Measurements from ENCODE around the gene C9orf72. TPM values are rescaled to one million over a fixed set of nuclear protein-coding genes. Genes with fewer than 3 reads are reported as not detected.

Gene C9orf72
- total and polyA plus RNA-seq, 2 experiments from 2014 or later, result 11.6 to 27.8 TPM

DNA sequence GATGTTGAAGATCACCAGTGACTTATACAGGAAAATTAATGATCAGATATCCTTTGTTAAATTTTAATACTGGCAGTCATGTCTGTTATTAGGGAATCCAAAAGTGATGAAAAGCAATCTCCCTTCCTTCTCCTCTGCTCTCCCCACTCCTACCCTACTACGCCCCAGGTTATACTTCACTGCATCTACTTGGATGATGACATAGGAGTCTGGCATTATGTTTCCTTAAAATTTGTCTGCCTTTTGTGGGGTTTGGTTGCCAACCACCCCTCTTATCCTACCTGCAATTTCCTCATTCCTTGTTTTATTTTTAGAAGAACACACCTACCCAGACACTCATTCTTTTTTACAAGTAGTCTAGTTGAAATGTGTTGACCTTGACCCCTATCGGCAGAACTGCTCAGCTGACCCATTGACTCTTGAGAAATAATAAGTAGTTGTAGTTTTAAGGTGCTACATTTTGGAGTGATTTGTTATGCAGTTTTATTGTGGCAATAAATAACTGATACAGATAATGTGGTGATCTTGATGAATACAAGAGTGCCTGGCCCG, 38.5 kb downstream of the C9orf72 start (continued):
- TF ChIP-seq, protein P1, sequence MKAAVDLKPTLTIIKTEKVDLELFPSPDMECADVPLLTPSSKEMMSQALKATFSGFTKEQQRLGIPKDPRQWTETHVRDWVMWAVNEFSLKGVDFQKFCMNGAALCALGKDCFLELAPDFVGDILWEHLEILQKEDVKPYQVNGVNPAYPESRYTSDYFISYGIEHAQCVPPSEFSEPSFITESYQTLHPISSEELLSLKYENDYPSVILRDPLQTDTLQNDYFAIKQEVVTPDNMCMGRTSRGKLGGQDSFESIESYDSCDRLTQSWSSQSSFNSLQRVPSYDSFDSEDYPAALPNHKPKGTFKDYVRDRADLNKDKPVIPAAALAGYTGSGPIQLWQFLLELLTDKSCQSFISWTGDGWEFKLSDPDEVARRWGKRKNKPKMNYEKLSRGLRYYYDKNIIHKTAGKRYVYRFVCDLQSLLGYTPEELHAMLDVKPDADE (IDR thresholded peaks at IDR 0.05), result no peak
- TF ChIP-seq JUNB (IDR thresholded peaks at IDR 0.05; ENCODE audit: unreplicated experiment) (no peak), ZNF331 (CRISPR knock-in tag; IDR thresholded peaks at IDR 0.05; ENCODE audit: low read depth) (no peak), CTCF (conservative IDR thresholded peaks at IDR 0.05; ENCODE audit: low read depth in 2 of 2) (no peak), EZH2 (IDR thresholded peaks at IDR 0.05; ENCODE audit: low read depth, unreplicated experiment) (no peak), CREB1 (CRISPR knock-in tag; IDR thresholded peaks at IDR 0.05; ENCODE audit: low read depth) (no peak), EZH2phosphoT487 (IDR thresholded peaks at IDR 0.05; ENCODE audit: unreplicated experiment) (no peak), NANOG (IDR thresholded peaks at IDR 0.05; ENCODE audit: borderline replicate concordance) (no peak)

GRCh38 chr9:27534131-27534530, 39.1 kb downstream of the C9orf72 start:
- H3K9me3 Mint-ChIP-seq, result no peaks in the 10 kb centered on the region
- H3K4me1 ChIP-seq (ENCODE audit: insufficient read depth), result peaks cover 14% of the 10 kb centered on the region; the same call in 1 of the 2 replicates
- no peak overlapping the region for H3K4me3 ChIP-seq

DNA sequence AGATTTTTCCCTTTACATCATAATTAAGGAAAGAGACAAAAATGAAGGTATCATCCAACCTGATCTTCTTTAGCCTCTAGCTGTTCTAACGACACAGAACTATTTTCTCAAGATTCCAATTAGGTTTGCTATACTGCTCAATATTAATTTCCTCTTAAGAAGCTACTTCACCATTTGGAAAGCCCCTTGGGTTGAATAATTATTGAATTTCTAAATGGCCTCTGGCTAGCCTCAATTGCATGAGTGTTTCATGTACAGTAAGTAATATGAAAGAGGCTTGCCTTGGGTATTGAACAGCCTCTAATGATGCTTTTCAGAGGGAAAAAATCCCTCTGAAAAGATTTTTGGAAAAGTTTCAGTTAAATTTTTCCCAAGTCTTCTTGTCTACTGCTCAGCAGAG, 40.0 kb downstream of the C9orf72 start:
- no peak for ATAC-seq
- Mint-ChIP-seq H3K36me3 (ENCODE audit: low read depth) (no peaks in the 10 kb centered on the region), H3K9me3 (no peaks in the 10 kb centered on the region), H3K4me3 (no peak overlapping the region), H3K27ac (no peak overlapping the region), H3K4me1 (peaks cover 30% of the 10 kb centered on the region), H3K27me3 (ENCODE audit: insufficient read depth, low read depth, poor library complexity) (peaks cover 12% of the 10 kb centered on the region)
- H2AFZ ChIP-seq, result no peak overlapping the region
- no peak for DNase-seq (ENCODE audit: low spot score)
- no peaks in the 10 kb centered on the region for H3K36me3 ChIP-seq (ENCODE audit: insufficient read depth)
- no peaks in the 10 kb centered on the region for H3F3A ChIP-seq (replicated peaks; ENCODE audit: low read depth)
- H3K4me3 ChIP-seq, result no peak overlapping the region
- no peak overlapping the region for H3K27ac ChIP-seq (ENCODE audit: low read depth)
- no peaks in the 10 kb centered on the region for H3K9me2 ChIP-seq (ENCODE audit: insufficient read depth)
- no peaks in the 10 kb centered on the region for H3K79me2 ChIP-seq (replicated peaks; ENCODE audit: insufficient read depth)
- no peaks in the 10 kb centered on the region for H3K27me3 ChIP-seq (ENCODE audit: insufficient read depth)
- H3K4me1 ChIP-seq (ENCODE audit: insufficient read depth), result peaks cover 14% of the 10 kb centered on the region; the same call in 1 of the 2 replicates
- H3K4me2 ChIP-seq, result no peak overlapping the region
- H4K20me1 ChIP-seq (replicated peaks; ENCODE audit: insufficient read depth), result no peaks in the 10 kb centered on the region
- TF ChIP-seq JUNB (IDR thresholded peaks at IDR 0.05; ENCODE audit: unreplicated experiment) (no peak), NANOG (IDR thresholded peaks at IDR 0.05; ENCODE audit: borderline replicate concordance) (no peak), POLR2AphosphoS5 (IDR thresholded peaks at IDR 0.05; ENCODE audit: low read depth) (no peak), EZH2 (IDR thresholded peaks at IDR 0.05; ENCODE audit: low read depth, unreplicated experiment) (no peak), CREB1 (CRISPR knock-in tag; IDR thresholded peaks at IDR 0.05; ENCODE audit: low read depth) (no peak), STAT1 (IDR thresholded peaks at IDR 0.05; ENCODE audit: unreplicated experiment) (no peak)
- TF ChIP-seq, protein P2, sequence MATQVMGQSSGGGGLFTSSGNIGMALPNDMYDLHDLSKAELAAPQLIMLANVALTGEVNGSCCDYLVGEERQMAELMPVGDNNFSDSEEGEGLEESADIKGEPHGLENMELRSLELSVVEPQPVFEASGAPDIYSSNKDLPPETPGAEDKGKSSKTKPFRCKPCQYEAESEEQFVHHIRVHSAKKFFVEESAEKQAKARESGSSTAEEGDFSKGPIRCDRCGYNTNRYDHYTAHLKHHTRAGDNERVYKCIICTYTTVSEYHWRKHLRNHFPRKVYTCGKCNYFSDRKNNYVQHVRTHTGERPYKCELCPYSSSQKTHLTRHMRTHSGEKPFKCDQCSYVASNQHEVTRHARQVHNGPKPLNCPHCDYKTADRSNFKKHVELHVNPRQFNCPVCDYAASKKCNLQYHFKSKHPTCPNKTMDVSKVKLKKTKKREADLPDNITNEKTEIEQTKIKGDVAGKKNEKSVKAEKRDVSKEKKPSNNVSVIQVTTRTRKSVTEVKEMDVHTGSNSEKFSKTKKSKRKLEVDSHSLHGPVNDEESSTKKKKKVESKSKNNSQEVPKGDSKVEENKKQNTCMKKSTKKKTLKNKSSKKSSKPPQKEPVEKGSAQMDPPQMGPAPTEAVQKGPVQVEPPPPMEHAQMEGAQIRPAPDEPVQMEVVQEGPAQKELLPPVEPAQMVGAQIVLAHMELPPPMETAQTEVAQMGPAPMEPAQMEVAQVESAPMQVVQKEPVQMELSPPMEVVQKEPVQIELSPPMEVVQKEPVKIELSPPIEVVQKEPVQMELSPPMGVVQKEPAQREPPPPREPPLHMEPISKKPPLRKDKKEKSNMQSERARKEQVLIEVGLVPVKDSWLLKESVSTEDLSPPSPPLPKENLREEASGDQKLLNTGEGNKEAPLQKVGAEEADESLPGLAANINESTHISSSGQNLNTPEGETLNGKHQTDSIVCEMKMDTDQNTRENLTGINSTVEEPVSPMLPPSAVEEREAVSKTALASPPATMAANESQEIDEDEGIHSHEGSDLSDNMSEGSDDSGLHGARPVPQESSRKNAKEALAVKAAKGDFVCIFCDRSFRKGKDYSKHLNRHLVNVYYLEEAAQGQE (IDR thresholded peaks at IDR 0.05; ENCODE audit: unreplicated experiment), result no peak

More at GRCh38 chr9:27534131-27534530, 39.1 kb downstream of the C9orf72 start:
- no peaks in the 10 kb centered on the region for H4K20me1 ChIP-seq (replicated peaks; ENCODE audit: insufficient read depth)
- TF ChIP-seq, protein P1 (IDR thresholded peaks at IDR 0.05), result no peak
- no peaks in the 10 kb centered on the region for H3F3A ChIP-seq (replicated peaks; ENCODE audit: low read depth)
- Mint-ChIP-seq H3K27me3 (ENCODE audit: insufficient read depth, low read depth, poor library complexity) (peaks cover 10% of the 10 kb centered on the region), H3K4me3 (no peak overlapping the region), H3K4me1 (peaks cover 34% of the 10 kb centered on the region), H3K36me3 (ENCODE audit: low read depth) (no peaks in the 10 kb centered on the region), H3K27ac (no peak overlapping the region)
- no peak overlapping the region for H3K27ac ChIP-seq (ENCODE audit: low read depth)
- H3K36me3 ChIP-seq (ENCODE audit: insufficient read depth), result no peaks in the 10 kb centered on the region
- no peak for ATAC-seq
- H3K27me3 ChIP-seq (ENCODE audit: insufficient read depth), result no peaks in the 10 kb centered on the region
- H3K9me2 ChIP-seq (ENCODE audit: insufficient read depth), result no peaks in the 10 kb centered on the region
- no peaks in the 10 kb centered on the region for H3K79me2 ChIP-seq (replicated peaks; ENCODE audit: insufficient read depth)
- no peak for DNase-seq (ENCODE audit: low spot score)
- no peak overlapping the region for H3K4me2 ChIP-seq
- no peak overlapping the region for H2AFZ ChIP-seq
